Gastrocnemius medialis (tissue), 4 donors: ENCODE data around the gene CRHR1.

Experiments used
- CTCF ChIP-seq, 5 experiments: fragments of 450-650 bp in 3 of 5; fragments of 200-600 bp in 2 of 5; sonication (generic) in 2 of 5; IDR thresholded peaks in 4 of 5; conservative IDR thresholded peaks in 1 of 5; 1 replicate in 4 of 5; 2 replicates in 1 of 5; pipeline ENCODE4 v1.5.1; 2016 to 2019; ENCODE audit warnings: antibody characterized with exemption in 5 of 5, mild to moderate bottlenecking in 3 of 5, moderate library complexity in 3 of 5
- POLR2A ChIP-seq, 2 donors: fragments of 450-650 bp; IDR thresholded peaks; one replicate each; pipeline ENCODE4 v1.6.1; 2017; ENCODE audit warnings: antibody characterized with exemption in 2 of 2, mild to moderate bottlenecking in 2 of 2, moderate library complexity in 2 of 2

- TF ChIP-seq CTCF (IDR thresholded peaks at IDR 0.05 in 4 of 5, conservative IDR thresholded peaks at IDR 0.05 in 1 of 5) (no peak), POLR2A (IDR thresholded peaks at IDR 0.05) (no peak)
Observed at GRCh38 chr17:45763182-45763581, 20.9 kb upstream of the CRHR1 start.
